HG03095 (cell line): ENCODE results near the gene AAGAB.
A peak's percentile ranks its signal among the peaks of the same experiment; 100 is the strongest.

ENCODE experiments used
- ATAC-seq: cut with Tn5 transposase; IDR thresholded peaks from one replicate; pipeline ENCODE4 v1.9.1; 2021; ENCODE audit warnings: moderate library complexity; ENCODE audit not compliant: unreplicated experiment

Gene AAGAB

GRCh38 chr15:67190326-67190725, 64.1 kb downstream of the AAGAB start:
- ATAC-seq: no peak

- no peak for ATAC-seq
These were observed 65.0 kb downstream of the AAGAB start for GRCh38 chr15:67189326-67190051.

- ATAC-seq: no peak
These were observed 65.8 kb downstream of the AAGAB start for GRCh38 chr15:67188551-67189218.

GRCh38 chr15:67187351-67187854, 67.1 kb downstream of the AAGAB start:
- ATAC-seq: no peak

- no peak for ATAC-seq
These were observed 67.8 kb downstream of the AAGAB start for GRCh38 chr15:67186688-67187087.

- ATAC-seq: no peak
These were observed 68.2 kb downstream of the AAGAB start for GRCh38 chr15:67186226-67186649.

GRCh38 chr15:67185621-67186225, 68.7 kb downstream of the AAGAB start:
- no peak for ATAC-seq

- no peak for ATAC-seq
These were observed 69.4 kb downstream of the AAGAB start for GRCh38 chr15:67185051-67185450.

GRCh38 chr15:67184208-67184925, 70.1 kb downstream of the AAGAB start:
- no peak for ATAC-seq

- ATAC-seq: no peak
These were observed 70.9 kb downstream of the AAGAB start for GRCh38 chr15:67183443-67184169.

- no peak for ATAC-seq
These were observed 73.2 kb downstream of the AAGAB start for GRCh38 chr15:67181221-67181639.

- ATAC-seq: no peak
These were observed 73.8 kb downstream of the AAGAB start for GRCh38 chr15:67180514-67181191.

GRCh38 chr15:67180035-67180434, 74.4 kb downstream of the AAGAB start:
- no peak for ATAC-seq

- ATAC-seq: no peak
These were observed 75.0 kb downstream of the AAGAB start for GRCh38 chr15:67179411-67179995.

GRCh38 chr15:67178569-67179210, 75.8 kb downstream of the AAGAB start:
- no peak for ATAC-seq

- no peak for ATAC-seq
These were observed 76.7 kb downstream of the AAGAB start for GRCh38 chr15:67177752-67178151.

- no peak for ATAC-seq
These were observed 78.1 kb downstream of the AAGAB start for GRCh38 chr15:67176195-67176971.

- ATAC-seq: peak; percentile 77
These were observed 78.8 kb downstream of the AAGAB start for GRCh38 chr15:67175643-67176071.
